Right hindlimb (tissue), 1 donor: Measurements from ENCODE around the gene TXNL4A.

ENCODE experiments used
- DNase-seq: peaks from one replicate; pipeline ENCODE4 v3.0.0-alpha.2; 2018

The TXNL4A gene

DNA sequence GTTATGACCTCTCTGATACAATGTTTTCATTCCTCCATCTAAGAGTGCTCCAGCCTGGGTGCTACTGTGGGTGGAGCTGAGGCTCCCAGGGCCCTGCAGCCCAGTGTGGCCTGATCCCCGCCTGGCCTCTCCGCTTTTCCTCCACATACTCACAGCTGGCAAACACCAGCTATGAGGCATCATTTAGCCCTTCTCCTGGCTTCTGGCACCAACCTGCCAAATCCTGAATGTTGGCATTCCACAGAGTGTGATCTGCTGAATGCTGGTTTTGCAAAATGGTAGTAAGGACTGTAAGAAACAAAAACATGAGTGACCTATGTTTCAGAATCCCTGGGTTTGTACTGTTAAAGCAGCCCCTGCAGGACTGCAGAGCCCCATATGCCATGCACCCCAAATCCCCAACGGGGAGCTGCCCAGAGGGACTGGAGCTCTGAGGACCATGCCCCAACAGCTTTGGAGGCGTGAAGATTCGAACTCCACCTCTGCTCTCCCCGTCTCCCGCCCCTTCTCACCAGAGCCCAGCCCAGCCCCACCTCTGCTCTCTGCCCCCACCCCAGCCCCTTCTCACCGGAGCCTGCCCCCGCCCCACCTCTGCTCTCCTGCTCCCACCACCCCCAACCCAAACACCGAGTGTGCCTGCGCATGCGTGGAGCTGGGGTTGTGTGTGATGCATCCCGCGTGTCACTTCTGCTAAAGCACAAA is 41.2 kb downstream of the TXNL4A start:
- DNase-seq = no peak

DNA sequence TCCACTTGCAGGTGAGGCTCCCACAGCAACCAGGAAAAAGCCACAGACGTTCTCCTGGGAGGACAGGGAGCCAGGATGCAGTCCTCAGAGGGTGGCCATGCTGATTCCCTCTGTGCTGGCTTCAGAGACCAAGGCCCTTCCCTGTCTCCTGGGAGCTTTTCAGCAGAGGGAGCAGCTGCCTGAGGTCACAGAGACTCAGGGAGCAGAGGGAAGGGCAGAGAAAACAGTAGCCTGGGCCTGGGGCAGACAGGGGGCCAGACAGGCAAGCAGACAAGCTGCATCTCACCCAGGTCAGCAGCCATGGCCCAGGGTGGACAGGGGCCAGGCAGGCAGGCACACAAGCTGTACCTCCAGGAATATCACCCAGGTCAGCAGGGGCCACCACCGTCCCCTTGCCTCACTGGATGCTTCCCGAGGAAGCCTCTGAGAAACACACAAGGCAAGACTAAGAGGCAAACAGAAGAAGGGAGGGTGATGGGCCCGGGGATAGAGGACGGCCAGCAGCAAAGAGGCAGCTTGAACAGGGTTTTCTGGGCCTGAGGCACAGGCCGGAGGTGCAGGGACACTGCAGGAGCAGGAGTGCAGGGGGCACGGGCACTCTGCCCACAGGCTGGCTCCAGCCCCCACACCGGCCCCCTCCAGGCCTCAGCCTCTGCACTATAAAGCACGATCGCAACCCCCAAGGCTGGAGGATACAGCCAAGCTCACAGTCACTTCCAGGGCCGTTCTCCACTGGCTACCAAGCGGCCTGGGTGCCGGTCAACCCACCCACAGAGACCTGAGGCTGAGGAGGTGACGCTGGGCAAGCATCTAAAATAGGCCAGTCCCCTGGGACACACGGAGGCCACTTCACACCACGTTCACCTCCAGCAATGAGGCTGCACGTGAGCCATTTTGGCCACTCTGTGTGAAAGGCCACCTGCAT is 43.0 kb downstream of the TXNL4A start:
- DNase-seq = no peak

DNA sequence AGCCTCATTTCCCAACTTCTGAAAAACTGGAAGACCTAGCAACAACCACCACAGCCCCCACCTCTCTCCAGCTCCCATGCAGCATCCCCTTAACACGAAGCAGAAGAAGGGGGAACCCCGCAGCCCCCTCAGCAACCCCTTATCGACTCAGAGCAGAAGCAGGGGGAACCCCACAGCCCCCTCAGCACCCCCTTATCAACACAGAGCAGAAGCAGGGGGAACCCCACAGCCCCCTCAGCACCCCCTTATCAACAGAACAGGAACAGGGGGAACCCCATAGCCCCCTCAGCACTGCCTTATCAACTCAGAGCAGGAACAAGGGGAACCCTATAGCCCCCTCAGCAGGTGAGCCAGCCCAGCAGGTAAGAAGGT is 43.6 kb downstream of the TXNL4A start:
- DNase-seq = no peak

DNA sequence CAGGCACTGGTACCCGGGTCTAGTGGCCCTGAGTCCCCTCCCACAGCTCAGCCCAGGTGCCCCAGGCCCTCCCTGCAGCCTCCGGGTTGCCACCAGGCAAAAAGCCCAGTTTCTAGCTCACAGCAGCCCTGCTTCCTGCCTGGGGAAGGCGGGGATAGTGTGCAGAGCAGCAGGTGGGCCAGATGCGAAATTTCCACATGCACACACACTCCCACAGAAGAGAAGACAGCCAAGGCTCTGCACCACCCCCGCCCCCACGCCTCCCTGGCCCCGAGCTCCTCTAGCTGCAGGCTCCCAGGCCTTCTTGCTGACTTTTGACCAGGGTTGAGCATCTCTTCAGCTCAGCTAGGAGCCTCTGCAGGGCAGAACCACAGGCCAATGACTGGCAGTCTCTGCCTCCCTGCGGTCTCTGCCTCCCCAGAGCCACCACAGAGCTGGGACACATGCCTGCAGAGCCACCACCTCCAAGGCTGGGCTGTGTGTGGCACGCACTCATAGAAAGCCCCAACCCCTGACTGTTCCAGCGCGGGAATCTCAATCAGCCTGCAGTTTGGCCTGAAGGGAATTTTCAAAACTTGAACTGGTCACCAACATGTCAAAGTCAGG is 44.1 kb downstream of the TXNL4A start:
- DNase-seq = no peak

DNA sequence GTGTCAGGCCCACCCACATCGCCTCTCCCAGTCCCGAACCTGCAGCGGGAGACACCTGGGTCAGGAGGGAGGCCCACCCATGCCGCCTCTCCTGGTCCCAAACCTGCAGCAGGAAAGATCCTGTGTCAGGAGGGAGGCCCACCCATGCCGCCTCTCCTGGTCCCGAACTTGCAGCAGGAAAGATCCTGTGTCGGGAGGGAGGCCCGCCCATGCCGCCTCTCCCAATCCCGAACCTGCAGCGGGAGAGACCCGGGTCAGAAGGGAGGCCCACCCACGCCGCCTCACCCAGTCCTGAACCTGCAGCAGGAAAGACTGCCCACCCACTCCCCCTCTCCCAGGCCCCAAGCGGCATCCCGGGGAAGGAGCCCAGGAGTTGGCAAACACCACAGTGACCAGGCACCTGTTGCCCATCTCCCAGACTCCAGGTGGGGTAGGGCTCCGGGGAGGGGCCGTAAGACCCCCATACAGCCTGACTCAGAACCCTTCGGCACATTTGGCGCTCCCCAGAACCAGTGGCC is 44.7 kb downstream of the TXNL4A start:
- DNase-seq = no peak

DNA sequence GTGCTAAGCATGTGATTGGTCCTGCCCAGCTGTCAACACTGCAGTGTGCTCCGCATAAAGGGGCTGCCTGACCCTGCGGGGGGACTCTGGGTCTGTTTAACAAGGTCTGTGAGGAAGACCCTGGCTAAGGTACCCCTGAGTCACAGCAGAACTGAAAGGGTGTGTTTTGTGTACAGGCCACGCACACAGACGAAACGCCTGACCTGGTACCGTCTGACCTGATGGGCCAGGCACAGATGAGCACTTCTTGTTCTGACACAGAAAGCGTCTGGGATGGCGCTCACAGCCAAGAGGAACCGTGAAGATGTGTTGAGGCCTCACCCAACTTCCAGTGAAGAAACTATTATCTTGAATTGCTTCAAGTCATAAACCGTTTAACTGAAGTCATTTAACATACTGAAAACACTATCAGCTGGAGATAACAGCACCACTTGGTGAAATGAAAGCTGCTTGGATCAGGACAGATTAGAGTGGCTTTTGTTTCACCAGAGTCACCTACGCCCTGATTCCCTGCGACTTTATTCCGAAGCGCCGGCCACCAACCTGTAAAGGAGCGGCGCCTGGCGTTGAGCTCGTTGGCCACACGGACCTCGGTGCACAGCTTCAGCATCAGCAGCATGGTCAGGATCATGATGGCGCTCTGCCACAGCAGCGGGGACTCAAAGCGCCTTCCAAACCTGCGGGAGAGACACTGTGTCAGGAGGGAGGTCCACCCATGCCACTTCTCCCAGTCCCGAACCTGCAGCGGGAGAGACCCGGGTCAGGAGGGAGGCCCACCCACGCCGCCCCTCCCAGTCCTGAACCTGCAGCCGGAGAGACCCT is 45.4 kb downstream of the TXNL4A start:
- DNase-seq = no peak

DNA sequence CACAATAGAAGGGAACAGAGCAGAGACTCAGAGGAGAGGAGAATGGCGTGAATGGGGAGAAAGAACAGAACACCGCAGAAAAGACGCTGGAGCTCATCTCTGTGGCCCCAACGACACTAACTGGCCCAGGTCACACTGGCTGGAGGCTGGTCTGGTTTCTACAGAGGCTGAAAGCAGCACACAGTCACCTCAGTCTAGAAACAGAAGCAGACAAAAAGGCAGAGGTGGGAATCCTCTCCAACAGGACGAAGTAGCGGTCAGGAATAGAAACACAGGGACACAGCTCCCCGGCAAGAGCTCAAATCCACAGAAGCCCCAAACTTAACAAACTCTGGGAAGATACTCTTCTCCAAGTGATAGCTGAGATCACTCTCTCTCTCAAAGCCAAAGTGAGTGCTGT is 46.2 kb downstream of the TXNL4A start:
- no peak for DNase-seq

DNA sequence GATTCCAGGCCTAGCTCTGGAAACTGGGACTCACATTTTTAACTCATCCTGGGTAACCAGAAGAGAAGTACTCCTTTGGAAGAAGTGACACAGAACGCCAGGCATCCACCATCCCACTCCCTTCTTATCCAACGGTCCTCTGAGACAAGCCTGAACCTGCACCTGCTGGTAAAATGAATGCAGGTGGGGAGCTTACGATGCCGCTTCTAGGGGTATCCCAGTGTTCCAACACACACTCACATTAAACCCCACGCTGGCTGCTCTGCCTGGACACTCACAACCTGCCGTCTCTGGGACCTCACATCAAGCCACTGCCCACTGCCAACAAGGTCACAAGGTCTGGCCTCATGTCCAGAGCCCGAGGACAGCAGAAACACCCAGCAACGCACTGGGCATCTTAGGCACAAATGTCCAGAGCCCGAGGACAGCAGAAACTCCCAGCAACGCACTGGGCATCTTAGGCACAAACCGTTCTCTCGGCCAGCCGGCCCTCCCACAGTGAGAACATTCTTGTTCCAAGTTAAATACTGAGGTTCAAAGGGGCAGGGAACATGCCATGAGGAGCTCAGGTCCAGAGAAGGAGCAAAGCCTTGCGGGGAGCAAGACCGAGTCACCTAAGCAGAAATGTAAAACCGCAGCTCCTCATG is 46.8 kb downstream of the TXNL4A start:
- no peak for DNase-seq

DNA sequence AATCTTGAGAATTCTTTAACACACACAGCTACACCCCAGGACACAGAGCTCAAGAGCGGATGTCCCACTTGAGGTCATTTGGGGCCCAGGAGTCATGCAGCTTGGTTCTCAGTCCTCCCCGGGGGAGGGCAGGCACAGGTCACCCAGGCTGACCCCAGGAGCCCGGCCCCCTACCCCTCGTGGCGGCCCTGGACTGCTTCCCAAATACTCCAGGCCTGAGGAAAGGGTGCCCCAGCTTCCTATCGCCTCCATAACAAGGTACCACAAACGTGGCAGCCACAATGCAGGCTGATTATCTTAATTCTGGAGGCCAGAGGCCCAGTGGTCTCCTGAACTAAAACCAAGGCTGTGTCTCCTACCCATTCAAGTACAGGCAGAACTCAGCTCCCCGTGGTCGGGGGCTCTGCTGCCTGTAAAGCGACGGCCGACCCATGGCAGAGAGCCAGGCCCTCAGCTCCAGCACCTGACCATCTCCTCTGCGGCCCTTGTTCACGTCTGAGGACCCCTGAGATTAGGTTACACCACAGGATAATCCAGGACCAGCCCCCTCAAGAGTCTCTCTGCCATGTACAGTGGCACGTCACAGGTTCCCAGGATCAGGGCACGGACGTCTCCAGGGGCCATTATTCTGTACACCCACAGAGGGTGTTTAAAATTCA is 47.4 kb downstream of the TXNL4A start:
- no peak for DNase-seq

DNA sequence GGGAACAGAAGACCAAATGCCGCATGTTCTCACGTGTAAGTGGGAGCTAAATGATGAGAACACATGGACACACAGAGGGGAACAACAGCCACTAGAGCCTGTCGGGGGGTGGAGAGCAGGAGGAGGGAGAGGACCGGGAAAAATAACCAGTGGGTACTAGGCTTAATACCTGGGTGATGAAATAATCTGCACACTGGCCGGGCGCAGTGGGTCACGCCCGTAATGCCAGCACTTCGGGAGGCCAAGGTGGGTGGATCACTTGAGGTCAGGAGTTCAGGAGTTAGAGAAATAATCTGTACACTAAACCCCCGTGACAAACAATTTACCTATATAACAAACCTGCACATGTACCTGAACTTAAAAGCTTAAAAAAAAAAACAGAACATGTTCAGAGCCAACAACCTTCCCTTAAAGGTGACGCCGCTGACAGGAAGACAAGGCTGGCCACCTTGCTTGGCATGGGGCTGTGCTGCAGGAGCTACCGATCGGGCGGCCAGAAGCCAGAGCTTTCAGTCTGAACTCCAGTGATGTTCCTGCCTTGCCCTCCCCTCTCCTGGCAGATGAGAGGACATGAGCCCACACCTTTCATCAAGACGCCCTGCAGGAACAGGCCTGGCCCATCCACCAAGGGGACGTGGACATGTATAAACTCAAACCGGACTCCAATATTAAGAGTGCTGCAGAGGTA is 48.1 kb downstream of the TXNL4A start:
- no peak for DNase-seq

DNA sequence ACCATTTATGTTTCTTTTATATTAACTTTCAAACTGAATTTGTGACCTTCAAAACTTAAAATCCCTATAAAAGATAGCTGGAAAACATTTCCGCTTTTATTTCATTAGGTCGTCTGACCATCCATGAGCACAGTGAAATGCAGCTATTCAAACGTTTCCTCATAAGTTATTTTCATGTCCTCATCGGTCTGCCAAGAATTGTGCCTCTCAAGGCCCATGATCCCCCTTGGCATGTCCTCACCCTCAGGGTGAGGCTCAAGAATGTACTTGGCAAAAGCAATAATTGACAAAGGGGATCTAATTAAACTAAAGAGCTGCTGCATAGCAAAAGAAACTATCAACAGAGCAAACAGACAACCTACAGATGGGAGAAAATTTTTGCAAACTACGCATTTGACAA is 49.3 kb downstream of the TXNL4A start:
- DNase-seq = no peak

DNA sequence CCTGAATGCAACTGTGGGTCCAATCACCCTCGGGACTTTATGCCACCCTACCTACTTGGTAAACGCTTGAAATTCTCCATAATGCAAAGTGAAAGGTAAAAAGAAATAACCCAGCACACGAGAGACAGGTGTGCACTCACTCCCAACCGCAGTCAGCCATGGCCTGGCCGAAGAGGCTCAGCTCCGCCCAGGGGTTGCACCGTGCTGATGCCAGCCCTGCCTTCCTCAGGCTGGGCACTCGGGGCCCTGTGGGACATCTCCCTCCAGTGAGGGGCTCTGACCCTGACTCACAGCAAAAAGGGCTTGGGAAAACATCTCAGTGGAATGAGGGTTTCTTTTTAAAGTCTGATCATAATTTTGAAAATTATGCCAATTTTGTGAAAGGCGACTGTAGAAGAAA is 50.2 kb downstream of the TXNL4A start:
- no peak for DNase-seq

DNA sequence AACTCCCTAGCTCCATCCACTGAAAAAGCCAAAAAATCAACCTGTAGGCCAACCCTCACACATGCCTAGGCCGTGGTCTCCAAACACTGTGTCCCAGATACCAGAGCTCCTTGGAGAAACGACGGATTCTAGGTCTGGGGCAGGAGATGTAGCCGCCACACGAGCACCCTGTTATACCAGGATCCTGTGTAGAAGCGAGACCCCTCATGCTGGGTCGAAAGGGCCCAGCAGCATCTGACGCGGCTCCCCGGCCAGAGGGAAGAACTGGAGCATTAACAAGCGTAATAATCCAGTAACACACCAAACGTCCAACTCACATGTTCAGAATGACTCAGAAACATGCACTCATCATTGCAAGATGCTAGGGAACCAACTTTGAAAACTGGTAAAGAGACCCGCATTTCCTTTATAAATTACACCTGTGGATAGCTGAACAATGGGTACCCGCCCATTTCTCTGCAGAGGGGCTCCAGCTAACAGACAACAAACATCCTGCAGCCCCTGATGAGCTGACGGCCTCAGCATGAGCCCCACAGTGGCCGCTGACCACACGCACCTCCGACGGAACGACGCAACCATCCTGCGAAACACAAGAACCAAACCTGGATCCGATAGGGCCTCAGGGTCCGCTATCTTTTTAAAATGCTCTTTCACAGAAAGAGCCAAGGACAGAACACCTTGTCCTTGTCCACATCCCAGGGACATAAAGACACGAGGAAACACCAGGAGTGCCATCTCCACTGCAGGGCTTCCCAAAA is 51.1 kb downstream of the TXNL4A start:
- no peak for DNase-seq

DNA sequence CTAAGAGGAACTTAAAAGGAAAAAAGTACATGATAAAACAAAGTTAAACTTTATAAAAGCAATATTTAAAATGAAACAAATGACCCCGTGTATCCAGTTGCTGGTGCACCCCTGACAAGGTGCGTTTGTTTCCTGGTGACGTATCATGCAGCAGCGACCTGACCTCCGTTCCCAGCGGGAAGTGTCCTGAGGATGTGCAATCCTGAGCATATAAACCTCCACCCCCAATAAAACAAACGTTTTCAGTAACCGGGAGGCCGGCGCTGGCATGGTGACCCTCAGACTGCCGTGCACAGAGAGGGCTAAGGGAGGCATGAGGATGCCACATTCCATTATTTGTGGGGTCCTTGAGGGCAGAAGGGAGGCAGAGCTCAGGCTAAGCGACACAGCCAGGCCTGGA is 51.7 kb downstream of the TXNL4A start:
- no peak for DNase-seq

DNA sequence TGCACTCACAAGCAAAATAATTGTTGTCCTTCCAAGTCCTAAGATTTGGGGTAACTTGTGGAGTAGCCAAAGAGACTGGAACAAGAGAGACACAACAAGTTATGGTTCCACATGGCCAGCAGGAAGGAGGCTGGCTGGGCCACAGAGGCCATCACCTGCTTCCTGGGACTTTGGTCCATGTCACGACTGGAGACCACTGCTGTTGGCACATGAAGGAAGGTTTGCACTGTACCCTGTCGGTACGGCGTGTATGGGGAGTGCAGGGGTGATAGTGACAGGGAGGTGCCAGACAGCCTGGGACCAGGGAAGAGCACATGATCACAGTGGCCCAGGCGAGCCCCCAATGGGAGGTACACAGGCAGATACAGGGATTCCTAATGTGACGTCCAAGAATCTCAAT is 52.4 kb downstream of the TXNL4A start:
- DNase-seq = no peak

DNA sequence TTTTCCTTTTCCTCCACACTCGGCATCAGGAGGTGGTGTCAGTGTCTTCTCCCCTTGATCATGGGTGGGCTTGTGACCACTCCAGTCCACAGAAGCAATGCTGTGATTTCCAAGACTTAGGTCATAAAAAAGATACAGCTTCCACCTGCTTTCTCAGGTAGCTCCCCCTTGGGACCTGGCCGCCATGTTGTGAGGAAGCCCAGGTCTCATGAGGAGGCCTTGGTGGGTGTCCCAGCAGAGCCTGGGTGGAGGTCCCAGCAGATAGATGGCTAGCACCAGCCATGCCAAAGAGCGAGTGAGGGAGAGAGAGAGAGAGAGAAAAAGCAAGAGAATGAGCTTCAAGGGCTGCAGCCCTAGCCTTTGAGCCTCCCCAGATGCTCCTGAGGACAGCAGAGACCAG is 52.9 kb downstream of the TXNL4A start:
- DNase-seq = no peak

DNA sequence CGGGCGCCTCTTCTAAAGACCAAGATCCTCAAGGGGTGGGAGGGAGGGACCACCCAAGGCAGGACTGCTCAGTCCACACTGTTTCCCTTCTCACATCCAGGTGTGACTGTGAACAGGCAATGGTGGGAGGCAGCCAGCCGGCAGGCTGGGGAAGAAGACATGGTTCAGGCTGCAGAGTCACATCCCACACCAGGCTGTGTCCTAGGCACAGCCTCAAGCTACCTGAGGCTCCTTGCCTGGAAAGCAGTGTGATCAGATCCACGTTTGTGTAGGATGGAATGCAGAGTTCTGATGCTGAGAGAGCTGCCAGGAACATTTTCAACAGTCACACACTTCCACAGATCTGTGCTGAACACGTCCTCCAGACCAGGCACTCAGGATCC is 53.3 kb downstream of the TXNL4A start:
- no peak for DNase-seq

DNA sequence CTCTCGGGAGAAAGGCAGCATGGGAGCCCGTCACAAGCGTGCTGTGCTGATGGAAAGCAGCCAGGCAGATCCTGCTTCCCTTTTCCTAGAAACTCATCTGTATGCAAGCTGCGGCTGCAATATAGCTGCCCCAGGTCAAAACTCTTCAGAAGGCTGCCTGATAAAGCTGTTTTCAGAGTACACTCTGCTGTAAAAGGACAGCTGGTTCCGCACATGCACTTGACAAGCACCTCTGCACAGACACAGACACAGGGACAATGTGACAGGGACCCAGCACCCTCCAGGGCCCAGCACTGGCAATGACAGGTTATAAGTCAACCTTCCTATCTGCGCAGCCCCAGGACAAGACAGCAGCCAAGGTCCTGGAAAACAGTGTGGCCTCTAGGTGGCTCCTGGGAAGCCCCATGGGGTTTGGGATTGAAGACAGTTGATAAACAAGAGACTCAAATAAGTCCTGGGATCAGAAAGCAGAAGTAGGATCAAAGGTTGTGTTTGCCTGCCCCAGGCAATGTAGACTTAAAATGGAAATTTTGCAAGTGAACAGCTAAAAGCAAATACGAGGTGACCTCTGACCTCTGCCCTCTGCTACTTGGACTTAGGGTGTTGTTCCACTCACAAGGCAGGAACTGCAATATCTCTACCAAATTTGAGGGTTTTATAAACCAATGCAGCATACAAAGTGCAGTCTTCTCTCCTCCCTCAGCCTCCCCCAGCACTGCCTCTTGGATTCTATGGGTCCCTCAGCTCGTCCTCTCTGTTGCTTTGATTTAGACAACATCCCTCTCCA is 53.9 kb downstream of the TXNL4A start:
- DNase-seq = no peak

DNA sequence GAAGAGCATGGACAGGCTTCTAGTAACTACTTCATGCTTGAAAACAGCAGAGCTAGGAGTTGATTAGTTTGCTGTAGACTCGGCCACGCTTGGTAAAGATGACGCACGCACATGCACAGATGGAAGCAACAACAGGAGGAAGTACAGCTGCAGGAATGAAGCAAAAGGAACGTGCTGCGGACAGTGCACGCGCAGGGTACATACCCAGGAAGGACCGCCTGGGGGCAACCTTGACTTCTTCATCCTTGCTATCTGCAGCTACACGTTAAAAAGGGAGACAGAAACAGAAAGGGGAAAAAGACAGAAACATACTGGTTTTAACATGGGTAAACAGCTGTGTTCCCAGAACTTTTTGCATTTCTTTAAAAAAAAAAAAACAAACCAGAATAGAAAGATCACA is 54.6 kb downstream of the TXNL4A start:
- DNase-seq = no peak

DNA sequence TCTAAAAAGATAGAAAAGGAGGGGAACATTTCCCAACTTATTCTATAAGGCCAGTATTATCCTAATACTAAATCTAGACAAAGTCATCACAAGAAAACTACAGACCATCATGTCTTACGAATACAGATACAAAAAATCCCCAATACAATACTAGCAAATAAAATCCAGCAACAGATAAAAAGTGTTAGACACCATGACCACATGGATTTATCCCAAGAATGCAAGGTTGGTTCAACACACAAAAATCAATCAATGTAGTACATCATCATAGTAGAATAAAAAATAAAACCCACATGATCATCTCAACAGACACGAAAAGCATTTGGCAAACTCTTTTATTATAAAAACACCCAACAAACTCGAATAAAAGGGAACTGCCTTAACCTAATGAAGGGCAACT is 55.5 kb downstream of the TXNL4A start:
- DNase-seq = no peak
